Measurements from ENCODE around the gene DNAL1. TPM values are rescaled to one million over a fixed set of nuclear protein-coding genes. Genes with fewer than 3 reads are reported as not detected.

The DNAL1 gene
- total RNA-seq, 1 donor from 2014 or later = 29.4 TPM

DNA sequence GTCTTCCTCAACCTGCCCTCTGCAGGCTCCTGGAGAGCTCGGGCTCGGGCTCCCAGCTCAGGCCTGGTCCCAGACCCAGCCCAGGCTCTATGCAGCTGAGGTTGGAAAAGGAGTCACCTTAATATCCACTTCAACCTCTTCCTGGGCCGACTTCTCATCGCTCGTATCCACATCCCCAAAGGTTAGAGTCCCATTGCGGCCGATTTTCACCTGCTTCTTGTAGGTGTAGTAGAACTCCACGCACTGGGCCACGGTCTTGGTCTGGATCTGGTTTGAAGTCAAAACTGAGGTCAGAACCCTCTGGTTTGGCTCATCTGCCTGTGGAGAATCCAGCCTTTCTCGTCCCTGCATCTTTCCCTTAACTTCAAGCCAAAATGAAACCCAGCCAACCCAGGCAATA, 77.8 kb downstream of the DNAL1 start:
- peaks cover 44% of the 10 kb centered on the region for H3K4me1 Mint-ChIP-seq
- no peak for DNase-seq (ENCODE audit: low spot score)
- peaks cover 2% of the 10 kb centered on the region for H3K27me3 Mint-ChIP-seq (ENCODE audit: insufficient read depth, low read depth)
- no peaks in the 10 kb centered on the region for H3K27me3 ChIP-seq
- H2AFZ ChIP-seq (replicated peaks) = no peak overlapping the region
- TF ChIP-seq EZH2phosphoT487 (IDR thresholded peaks at IDR 0.05) (no peak), EZH2 (IDR thresholded peaks at IDR 0.05) (no peak)
- TF ChIP-seq, protein P1, sequence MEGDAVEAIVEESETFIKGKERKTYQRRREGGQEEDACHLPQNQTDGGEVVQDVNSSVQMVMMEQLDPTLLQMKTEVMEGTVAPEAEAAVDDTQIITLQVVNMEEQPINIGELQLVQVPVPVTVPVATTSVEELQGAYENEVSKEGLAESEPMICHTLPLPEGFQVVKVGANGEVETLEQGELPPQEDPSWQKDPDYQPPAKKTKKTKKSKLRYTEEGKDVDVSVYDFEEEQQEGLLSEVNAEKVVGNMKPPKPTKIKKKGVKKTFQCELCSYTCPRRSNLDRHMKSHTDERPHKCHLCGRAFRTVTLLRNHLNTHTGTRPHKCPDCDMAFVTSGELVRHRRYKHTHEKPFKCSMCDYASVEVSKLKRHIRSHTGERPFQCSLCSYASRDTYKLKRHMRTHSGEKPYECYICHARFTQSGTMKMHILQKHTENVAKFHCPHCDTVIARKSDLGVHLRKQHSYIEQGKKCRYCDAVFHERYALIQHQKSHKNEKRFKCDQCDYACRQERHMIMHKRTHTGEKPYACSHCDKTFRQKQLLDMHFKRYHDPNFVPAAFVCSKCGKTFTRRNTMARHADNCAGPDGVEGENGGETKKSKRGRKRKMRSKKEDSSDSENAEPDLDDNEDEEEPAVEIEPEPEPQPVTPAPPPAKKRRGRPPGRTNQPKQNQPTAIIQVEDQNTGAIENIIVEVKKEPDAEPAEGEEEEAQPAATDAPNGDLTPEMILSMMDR (IDR thresholded peaks at IDR 0.05) = no peak
- H4K20me1 ChIP-seq (ENCODE audit: low read depth) = peaks cover 3% of the 10 kb centered on the region
- no peaks in the 10 kb centered on the region for H3K9me3 ChIP-seq (ENCODE audit: low read depth)
- peaks cover 33% of the 10 kb centered on the region for H3K4me1 ChIP-seq
- H3K27ac Mint-ChIP-seq = no peak overlapping the region
- H3K4me3 Mint-ChIP-seq = no peak overlapping the region
- no peaks in the 10 kb centered on the region for H3K36me3 ChIP-seq
- no peak overlapping the region for H3K4me2 ChIP-seq
- no peak overlapping the region for H3K9ac ChIP-seq
- H3K36me3 Mint-ChIP-seq = peaks cover 26% of the 10 kb centered on the region
- peaks cover 13% of the 10 kb centered on the region for H3F3A ChIP-seq (ENCODE audit: low read depth)
- H3K9me3 Mint-ChIP-seq = no peaks in the 10 kb centered on the region
- H3K4me3 ChIP-seq = no peak overlapping the region
- peaks cover 11% of the 10 kb centered on the region for H3K79me2 ChIP-seq (ENCODE audit: low read depth)
- no peak overlapping the region for H3K27ac ChIP-seq

GRCh38 chr14:73723406-73723796, 78.6 kb downstream of the DNAL1 start:
- Mint-ChIP-seq H3K36me3 (peaks cover 26% of the 10 kb centered on the region), H3K9me3 (no peaks in the 10 kb centered on the region), H3K4me1 (peaks cover 37% of the 10 kb centered on the region), H3K27me3 (ENCODE audit: insufficient read depth, low read depth) (peaks cover 2% of the 10 kb centered on the region), H3K4me3 (no peak overlapping the region), H3K27ac (peak overlapping the region; percentile 72)
- H3K79me2 ChIP-seq (ENCODE audit: low read depth) = peaks cover 3% of the 10 kb centered on the region
- H3K9me3 ChIP-seq (ENCODE audit: low read depth) = no peaks in the 10 kb centered on the region
- H4K20me1 ChIP-seq (ENCODE audit: low read depth) = no peaks in the 10 kb centered on the region
- DNase-seq (ENCODE audit: low spot score) = no peak
- H3K27me3 ChIP-seq = no peaks in the 10 kb centered on the region
- no peak overlapping the region for H3K9ac ChIP-seq
- no peak overlapping the region for H3K4me2 ChIP-seq
- no peak overlapping the region for H3K4me3 ChIP-seq
- TF ChIP-seq EZH2 (IDR thresholded peaks at IDR 0.05) (no peak), EZH2phosphoT487 (IDR thresholded peaks at IDR 0.05) (no peak)
- TF ChIP-seq, protein P1 (IDR thresholded peaks at IDR 0.05) = no peak
- H3F3A ChIP-seq (ENCODE audit: low read depth) = peaks cover 10% of the 10 kb centered on the region
- H3K36me3 ChIP-seq = no peaks in the 10 kb centered on the region
- H2AFZ ChIP-seq (replicated peaks) = no peak overlapping the region
- H3K27ac ChIP-seq = no peak overlapping the region
- peaks cover 27% of the 10 kb centered on the region for H3K4me1 ChIP-seq

- H4K20me1 ChIP-seq (ENCODE audit: low read depth) = peaks cover 3% of the 10 kb centered on the region
- H3K4me1 ChIP-seq = peaks cover 25% of the 10 kb centered on the region
- H3K27me3 Mint-ChIP-seq (ENCODE audit: insufficient read depth, low read depth) = peaks cover 2% of the 10 kb centered on the region
- no peaks in the 10 kb centered on the region for H3K9me3 Mint-ChIP-seq
- no peaks in the 10 kb centered on the region for H3K36me3 ChIP-seq
- no peaks in the 10 kb centered on the region for H3K27me3 ChIP-seq
- H3F3A ChIP-seq (ENCODE audit: low read depth) = peaks cover 7% of the 10 kb centered on the region
- no peaks in the 10 kb centered on the region for H3K79me2 ChIP-seq (ENCODE audit: low read depth)
- no peak overlapping the region for H3K4me2 ChIP-seq
- H3K27ac ChIP-seq = no peak overlapping the region
- peak overlapping the region; percentile 72 for H3K27ac Mint-ChIP-seq
- no peak overlapping the region for H3K4me3 ChIP-seq
- H3K9ac ChIP-seq = no peak overlapping the region
- peaks cover 42% of the 10 kb centered on the region for H3K4me1 Mint-ChIP-seq
- H2AFZ ChIP-seq (replicated peaks) = no peak overlapping the region
- H3K4me3 Mint-ChIP-seq = no peak overlapping the region
- peaks cover 28% of the 10 kb centered on the region for H3K36me3 Mint-ChIP-seq
- peak; percentile 38 for DNase-seq (ENCODE audit: low spot score)
- no peaks in the 10 kb centered on the region for H3K9me3 ChIP-seq (ENCODE audit: low read depth)
- TF ChIP-seq EZH2 (IDR thresholded peaks at IDR 0.05) (no peak), EZH2phosphoT487 (IDR thresholded peaks at IDR 0.05) (no peak)
- TF ChIP-seq, protein P1 (IDR thresholded peaks at IDR 0.05) = no peak
These were observed 79.2 kb downstream of the DNAL1 start for GRCh38 chr14:73723797-73724661.
